Activated gamma-delta T cell treated with anti-CD3 and anti-CD28 coated beads, Interleukin-2, amount 50 U/mL, for 16 hours (primary cell): Measurements from ENCODE around the gene SPOP.

Experiments
- DNase-seq: peaks from one replicate; pipeline ENCODE4 v3.0.0-alpha.2; 2020; ENCODE audit warnings: low read depth

Gene SPOP

GRCh38 chr17:49613182-49613800, 64.6 kb downstream of the SPOP start:
- DNase-seq: no peak

- no peak for DNase-seq
Observed at GRCh38 chr17:49612726-49613125, 65.2 kb downstream of the SPOP start.

- DNase-seq: no peak
Observed at GRCh38 chr17:49610883-49611584, 66.9 kb downstream of the SPOP start.

GRCh38 chr17:49604314-49604869, 73.5 kb downstream of the SPOP start:
- no peak for DNase-seq

- DNase-seq: no peak
Observed at GRCh38 chr17:49603720-49604119, 74.2 kb downstream of the SPOP start.

- DNase-seq: no peak
Observed at GRCh38 chr17:49603238-49603637, 74.7 kb downstream of the SPOP start.

GRCh38 chr17:49602783-49603182, 75.1 kb downstream of the SPOP start:
- no peak for DNase-seq

GRCh38 chr17:49600949-49601348, 76.9 kb downstream of the SPOP start:
- no peak for DNase-seq

- DNase-seq: no peak
Observed at GRCh38 chr17:49598918-49599317, 79.0 kb downstream of the SPOP start.

- DNase-seq: no peak
Observed at GRCh38 chr17:49597928-49598655, 79.8 kb downstream of the SPOP start.

GRCh38 chr17:49597436-49597835, 80.5 kb downstream of the SPOP start:
- DNase-seq: no peak

GRCh38 chr17:49596613-49597244, 81.2 kb downstream of the SPOP start:
- DNase-seq: no peak

GRCh38 chr17:49595980-49596379, 81.9 kb downstream of the SPOP start:
- DNase-seq: no peak

- DNase-seq: no peak
Observed at GRCh38 chr17:49595328-49595727, 82.6 kb downstream of the SPOP start.

- DNase-seq: no peak
Observed at GRCh38 chr17:49592263-49592662, 85.6 kb downstream of the SPOP start.

- no peak for DNase-seq
Observed at GRCh38 chr17:49590874-49591273, 87.0 kb downstream of the SPOP start.

GRCh38 chr17:49589577-49589927, 88.3 kb downstream of the SPOP start:
- no peak for DNase-seq

- DNase-seq: no peak
Observed at GRCh38 chr17:49588726-49589576, 88.9 kb downstream of the SPOP start.

GRCh38 chr17:49588312-49588711, 89.6 kb downstream of the SPOP start:
- no peak for DNase-seq

GRCh38 chr17:49587366-49588073, 90.4 kb downstream of the SPOP start:
- DNase-seq: no peak

- DNase-seq: no peak
Observed at GRCh38 chr17:49585422-49586027, 92.4 kb downstream of the SPOP start.
